Activated T-helper 1 cell treated with anti-CD3 and anti-CD28 coated beads, Interleukin-2, amount 50 U/mL, for 16 hours (primary cell): ENCODE data around the gene RBM34.
"Not testable (repeated sequence)": the region's sequence is repeated elsewhere in the genome, so short reads cannot be mapped to it uniquely, and the experiment has no call there.

Experiments
- DNase-seq, 2 donors: peaks; one replicate each; pipeline ENCODE4 v3.0.0-alpha.2; 2020; ENCODE audit warnings: low read depth in 1 of 2, low spot score in 1 of 2

The RBM34 gene

DNA sequence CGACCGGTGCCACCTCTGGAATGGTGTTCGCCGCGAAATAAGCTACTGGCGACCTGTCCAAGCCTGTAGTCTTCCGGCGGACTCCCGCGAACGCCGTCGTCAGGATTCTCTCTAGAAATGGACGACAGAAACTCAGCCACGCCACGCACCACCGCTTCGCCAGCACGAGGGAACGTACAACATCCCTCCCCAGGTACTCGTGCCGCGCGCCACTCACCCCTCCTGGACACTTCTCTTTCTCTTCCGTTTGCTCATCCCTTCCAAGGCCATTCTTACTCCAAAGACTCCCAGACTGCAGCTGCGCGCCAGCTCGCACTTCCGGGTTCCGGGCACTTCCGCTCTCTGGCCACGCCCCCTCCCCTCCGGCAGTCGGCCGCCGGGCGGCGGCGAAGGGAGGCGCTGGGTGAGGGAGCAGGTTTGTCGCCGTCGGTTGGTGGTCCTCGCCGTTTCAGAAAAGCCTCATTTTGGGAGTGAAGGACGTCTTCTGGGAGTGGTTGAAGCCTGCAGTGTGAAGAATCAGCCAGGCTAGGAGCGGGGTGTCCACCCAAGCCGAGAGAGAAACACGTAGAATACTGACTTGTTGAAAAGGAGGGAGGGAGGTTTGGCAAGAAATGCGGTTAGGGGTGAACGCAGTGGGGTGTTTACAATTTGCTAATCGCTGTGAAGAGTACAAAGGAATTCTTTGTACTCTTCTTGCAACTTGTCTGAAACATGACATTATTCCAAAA is at the start of gene RBM34:
Gene RBM34, minus strand, starts transcription at position 294 of the 728 bp plus-strand sequence. Its CDS starts 24 bp downstream, at position 270.
- peak; percentile 88 for DNase-seq

- peak in 1 of 2 donors; percentile 17 for DNase-seq
These were observed 46.1 kb upstream of the RBM34 start for GRCh38 chr1:235207209-235207565.

DNA sequence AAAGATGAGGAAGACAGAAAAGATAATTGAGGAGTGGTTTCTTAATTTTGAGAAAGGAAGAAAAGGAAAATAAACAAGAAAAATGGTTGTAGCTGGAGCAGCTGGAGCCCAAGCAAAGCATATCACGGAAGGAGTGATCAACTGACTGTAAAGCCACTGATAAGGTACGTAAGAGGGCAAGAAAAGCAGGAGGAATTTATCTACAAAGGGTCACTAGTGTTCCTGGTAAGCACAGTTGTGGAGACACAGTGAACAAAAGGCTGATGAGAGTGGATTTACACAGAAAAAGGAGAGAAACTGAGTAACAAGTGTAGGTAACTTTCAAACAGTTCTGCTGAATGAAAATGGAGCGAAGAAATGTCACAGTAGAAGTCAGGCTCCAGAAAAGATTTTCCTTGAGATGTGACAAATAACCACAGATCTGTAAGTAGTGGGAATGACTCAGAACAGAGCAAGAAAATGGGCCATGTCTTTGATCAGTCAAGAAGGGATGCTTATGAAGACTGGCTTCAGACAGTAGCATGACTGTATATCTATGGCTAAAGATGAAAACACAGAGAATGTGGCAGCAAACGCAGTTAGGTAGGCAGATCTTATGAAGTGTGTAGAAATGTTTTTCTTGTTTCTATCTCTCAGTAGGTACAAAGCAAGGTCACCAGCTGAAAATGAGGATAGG is 45.6 kb upstream of the RBM34 start:
- DNase-seq = no peak

DNA sequence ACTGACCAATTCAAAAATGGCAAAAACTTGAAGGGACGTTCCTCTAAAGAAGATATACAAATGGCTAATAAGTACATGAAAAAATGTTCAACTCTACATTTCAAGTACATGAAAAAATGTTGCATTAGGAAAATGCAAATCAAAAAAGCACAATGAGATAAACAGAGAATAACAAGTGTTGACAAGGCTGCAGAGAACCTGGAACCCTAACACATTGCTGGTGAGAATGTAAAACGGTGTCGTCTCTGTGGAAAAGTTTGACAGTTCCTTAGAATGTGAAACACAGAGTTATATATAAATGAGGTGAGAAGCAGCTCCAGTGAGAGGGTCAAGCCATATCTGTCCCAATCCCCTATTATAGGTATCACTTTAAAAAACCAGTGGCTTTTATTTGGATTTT is 44.6 kb upstream of the RBM34 start:
- DNase-seq = no peak

- DNase-seq = no peak
These were observed 42.4 kb upstream of the RBM34 start for GRCh38 chr1:235203428-235203827.

- not testable (repeated sequence) for DNase-seq
These were observed 41.4 kb upstream of the RBM34 start for GRCh38 chr1:235202447-235202846.

- no peak for DNase-seq
These were observed 38.4 kb upstream of the RBM34 start for GRCh38 chr1:235199441-235199840.

DNA sequence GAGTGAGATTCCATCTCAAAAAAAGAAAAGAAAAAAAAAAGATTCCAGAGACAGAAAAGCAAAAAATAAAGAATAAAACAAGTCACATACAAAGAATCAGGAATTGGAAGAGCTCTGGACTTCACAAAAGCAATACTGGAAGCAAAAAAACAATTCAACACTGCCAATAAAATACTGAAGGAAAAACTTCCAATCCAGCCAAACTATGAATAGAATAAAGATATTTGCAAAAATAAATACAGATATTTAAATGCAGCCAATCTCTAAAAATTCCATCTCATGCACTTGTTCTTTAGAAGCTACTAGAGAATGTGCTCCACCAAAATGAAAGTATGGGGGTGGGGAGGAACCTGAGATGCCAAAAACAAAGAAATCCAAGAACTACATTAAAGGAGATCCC is 29.4 kb upstream of the RBM34 start:
- no peak for DNase-seq

- no peak for DNase-seq
These were observed 26.3 kb upstream of the RBM34 start for GRCh38 chr1:235187316-235187715.

DNA sequence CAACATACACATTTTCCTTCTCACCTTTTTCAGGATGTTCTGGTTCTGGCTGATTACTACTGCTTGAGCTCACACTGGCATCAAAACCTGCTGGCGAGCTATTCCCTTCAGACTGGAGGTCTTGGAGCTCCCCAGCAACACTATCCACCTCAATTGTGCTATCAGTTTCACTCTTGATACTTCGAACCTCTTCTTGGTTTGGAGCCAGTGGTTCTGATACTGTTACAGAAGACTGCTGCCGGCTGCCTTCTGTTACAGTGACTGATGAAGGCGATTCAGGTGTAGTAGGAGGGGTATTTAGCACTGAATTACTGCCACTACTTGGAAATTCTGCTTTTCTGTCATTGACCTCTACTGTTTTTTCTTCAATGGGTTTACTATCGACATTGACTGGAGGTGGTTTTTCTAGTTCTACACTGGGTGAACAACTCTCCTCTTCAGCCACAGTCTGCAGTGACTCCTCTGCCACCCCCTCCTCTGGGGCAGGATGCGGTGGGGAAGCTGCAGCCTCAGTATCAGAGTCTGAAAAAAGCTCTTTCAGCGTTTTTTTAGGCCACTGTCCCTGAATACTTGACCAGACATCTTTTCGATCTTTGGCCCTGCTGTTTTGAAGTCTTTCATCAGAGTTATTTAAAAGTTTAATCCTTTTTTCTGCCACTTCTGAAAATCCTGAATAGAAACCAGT is 20.7 kb upstream of the RBM34 start:
- DNase-seq = no peak

- no peak for DNase-seq
These were observed 19.9 kb upstream of the RBM34 start for GRCh38 chr1:235180916-235181460.

DNA sequence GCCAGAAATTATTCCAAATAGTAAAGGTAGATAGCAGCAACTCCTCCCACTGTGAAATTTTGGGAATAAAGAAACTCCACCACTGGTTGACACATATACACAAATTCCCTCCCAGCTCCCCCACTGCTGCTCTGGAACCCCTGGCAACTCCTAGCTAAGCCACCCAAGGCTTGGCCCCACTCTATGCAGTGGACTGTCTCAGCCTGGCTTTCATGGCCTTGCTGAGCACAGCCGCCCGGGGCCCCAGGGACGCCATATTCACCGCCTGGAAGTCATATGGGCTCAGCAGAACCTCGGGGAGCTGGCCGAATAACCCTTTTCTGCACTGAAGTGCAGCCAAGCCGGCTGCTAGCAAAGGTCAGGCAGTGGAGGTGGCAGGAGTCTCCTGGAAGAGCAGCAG is 15.4 kb upstream of the RBM34 start:
- no peak for DNase-seq

- no peak for DNase-seq
These were observed 8.9 kb upstream of the RBM34 start for GRCh38 chr1:235169986-235170385.

DNA sequence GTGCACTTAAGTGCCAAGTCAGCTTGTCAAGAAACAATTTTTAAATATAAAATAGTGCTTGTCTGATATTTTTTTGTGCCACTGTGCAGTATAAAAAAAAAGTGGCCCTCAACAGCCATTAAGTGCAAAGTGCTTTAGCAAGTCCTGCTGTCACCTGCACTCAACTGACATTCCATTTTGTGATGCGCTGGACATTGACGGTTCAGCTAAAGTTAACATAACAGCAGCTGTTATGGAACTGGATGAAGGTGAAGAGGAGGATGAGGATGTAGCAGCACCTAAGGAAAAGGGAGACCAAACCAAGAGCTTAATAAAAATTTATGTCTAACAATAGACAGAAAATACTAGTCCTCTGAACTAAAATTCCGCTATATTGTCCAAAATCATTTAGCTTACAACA is 7.3 kb upstream of the RBM34 start:
- no peak for DNase-seq

GRCh38 chr1:235161685-235162327 is 756 bp upstream of the RBM34 start:
- no peak for DNase-seq

DNA sequence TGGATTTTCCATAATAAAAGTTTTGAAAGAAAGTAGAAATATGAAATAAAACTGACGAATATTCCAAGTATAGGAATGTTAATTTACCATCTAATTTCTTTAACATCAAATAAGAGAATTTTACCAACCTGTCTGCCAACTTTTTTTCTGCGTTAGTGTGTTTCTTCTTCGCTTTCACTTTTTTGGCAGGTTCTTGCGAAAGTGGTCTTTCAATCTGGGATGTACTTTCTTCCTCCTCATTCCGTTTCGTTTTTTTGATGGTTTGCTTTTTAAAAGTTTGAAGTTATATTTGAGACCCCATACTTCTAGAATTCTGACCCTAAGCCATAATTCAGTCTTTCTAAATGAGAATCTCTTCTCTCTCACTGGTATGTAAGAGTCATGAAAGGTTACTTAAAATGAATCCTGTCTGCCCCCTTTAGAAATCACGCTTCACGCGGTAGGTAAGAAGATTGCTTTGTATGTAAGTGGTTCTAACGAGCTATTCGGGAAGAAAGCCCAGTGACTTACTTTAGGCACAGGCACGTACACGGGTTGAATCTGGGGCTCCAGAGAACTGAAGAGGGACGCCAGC is 580 bp downstream of the RBM34 start:
- no peak for DNase-seq

DNA sequence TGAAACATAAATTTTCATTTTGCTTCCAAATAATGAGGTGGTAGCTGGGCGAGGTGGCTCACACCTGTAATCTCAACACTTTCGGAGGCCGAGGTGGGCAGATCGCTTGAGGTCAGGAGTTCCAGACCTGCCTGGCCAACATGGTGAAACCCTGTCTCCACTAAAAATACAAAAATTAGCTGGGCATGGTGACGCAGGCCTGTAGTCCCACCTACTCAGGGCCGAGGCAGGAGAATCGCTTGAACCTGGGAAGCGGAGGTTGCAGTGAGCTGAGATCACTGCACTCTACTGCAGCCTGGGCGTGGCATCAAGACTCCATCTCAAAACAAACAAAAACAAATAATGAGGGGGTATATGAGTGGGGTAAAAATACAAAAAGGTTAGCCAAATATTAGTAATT is 1.1 kb downstream of the RBM34 start:
- DNase-seq = not testable (repeated sequence)

GRCh38 chr1:235159284-235159683 is 1.8 kb downstream of the RBM34 start:
- DNase-seq = not testable (repeated sequence)

- DNase-seq = no peak
These were observed 2.4 kb downstream of the RBM34 start for GRCh38 chr1:235158680-235159079.

DNA sequence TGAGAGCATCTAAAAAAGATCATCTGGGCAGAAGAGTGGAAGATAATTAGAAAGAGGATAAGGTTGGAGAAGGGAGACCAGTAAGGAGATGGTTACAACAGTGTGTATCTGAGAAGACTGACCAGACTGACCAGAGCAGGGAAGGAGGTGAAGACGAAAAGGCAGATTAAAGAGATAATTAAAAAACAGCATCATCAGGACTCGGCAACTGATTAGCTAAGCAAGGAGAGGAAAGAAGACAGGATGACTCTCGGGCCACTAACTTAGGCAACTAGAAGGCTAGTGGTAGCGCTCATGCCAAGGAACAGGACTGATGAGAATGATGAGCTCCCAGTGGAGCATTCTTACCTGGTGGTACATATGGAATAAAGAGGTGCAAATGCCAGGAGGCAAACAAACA is 3.9 kb downstream of the RBM34 start:
- DNase-seq = no peak

DNA sequence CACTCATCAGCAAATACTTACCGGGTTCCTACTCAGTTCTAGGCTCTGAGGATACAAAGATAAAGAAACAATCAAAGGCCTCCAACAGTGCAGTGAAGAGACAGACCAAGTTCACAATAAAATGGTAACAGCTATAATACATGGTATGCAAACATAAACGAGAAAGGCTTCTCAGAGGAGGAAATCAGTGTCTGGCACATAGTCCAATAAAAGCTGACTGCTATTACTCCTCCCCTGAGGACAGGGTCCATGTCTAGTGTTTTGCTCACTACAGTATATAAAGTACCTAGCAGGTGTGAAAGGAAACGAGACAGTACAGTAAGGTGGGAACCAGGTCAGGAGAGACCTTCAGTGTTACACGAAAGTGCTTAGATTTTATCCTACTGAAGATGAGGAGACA is 4.3 kb downstream of the RBM34 start:
- DNase-seq = no peak
